Astrocyte of the cerebellum (primary cell): ENCODE measurements around the gene SUMF2.
"Not testable (repeated sequence)": the region's sequence is repeated elsewhere in the genome, so short reads cannot be mapped to it uniquely, and the experiment has no call there.

Experiments used
- DNase-seq: peaks from one replicate; pipeline ENCODE4 v3.0.0-alpha.2; 2011; ENCODE audit warnings: low read depth
- H3K4me3 ChIP-seq: 2 replicates; pipeline ENCODE4 v1.5.1; 2011; ENCODE audit warnings: mild to moderate bottlenecking, low read depth, low read length, moderate library complexity
- in situ Hi-C: cut with HindIII; loops from 2 replicates; pipeline ENCODE4 v1.10.0; 2017; ENCODE audit warnings: low sequenced_read_pairs
- TF ChIP-seq, protein P1 (sequence below): IDR thresholded peaks from 2 replicates; pipeline ENCODE4 v1.5.1; 2012; ENCODE audit warnings: low read length, low read depth, moderate library complexity, mild to moderate bottlenecking; ENCODE audit errors: missing control alignments

Gene SUMF2

DNA sequence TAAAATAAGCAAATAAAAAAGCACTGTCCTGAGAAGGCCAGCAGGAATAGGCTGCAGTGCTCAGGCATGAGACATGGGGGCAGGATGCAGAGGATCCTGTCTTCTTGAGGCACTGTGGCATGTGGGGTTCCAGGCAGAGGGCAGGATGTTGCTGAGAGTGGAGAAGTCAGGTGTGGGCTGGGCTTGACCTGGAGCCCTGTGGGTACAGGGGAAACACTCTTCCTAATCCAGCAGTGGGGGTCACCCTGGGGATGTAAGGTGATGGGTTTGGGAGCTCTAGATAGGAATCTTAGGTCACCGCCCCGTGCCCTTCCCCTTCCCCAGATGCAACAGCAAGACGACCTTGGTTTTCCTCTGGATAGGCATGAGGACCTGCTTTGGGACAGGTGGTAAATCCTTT lies 13.6 kb downstream of the SUMF2 start:
- no peak for DNase-seq
- no peak overlapping the region for H3K4me3 ChIP-seq
- in situ Hi-C loops: no loop called here
- TF ChIP-seq, protein P1, sequence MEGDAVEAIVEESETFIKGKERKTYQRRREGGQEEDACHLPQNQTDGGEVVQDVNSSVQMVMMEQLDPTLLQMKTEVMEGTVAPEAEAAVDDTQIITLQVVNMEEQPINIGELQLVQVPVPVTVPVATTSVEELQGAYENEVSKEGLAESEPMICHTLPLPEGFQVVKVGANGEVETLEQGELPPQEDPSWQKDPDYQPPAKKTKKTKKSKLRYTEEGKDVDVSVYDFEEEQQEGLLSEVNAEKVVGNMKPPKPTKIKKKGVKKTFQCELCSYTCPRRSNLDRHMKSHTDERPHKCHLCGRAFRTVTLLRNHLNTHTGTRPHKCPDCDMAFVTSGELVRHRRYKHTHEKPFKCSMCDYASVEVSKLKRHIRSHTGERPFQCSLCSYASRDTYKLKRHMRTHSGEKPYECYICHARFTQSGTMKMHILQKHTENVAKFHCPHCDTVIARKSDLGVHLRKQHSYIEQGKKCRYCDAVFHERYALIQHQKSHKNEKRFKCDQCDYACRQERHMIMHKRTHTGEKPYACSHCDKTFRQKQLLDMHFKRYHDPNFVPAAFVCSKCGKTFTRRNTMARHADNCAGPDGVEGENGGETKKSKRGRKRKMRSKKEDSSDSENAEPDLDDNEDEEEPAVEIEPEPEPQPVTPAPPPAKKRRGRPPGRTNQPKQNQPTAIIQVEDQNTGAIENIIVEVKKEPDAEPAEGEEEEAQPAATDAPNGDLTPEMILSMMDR: no peak

DNA sequence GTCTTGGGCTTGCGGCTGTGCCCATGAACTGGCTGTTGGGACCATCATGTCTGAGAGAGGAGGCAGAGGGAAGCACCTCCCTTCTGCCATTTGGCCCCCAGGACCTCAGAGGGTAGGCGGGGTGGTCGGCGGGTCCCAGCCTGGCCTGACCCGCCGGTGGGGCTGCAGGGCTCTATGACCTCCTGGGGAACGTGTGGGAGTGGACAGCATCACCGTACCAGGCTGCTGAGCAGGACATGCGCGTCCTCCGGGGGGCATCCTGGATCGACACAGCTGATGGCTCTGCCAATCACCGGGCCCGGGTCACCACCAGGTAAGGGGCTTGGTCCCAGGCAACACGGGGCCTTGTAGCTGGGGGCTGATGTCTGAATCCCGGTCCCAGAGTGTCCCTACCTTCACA lies 14.1 kb downstream of the SUMF2 start:
- no peak overlapping the region for H3K4me3 ChIP-seq
- no peak for DNase-seq
- in situ Hi-C loops: no loop called here
- TF ChIP-seq, protein P1: no peak

- in situ Hi-C loops: no loop called here
- DNase-seq: peak; percentile 67
- H3K4me3 ChIP-seq: no peak overlapping the region
- TF ChIP-seq, protein P1: peak; percentile 94
Observed at GRCh38 chr7:56079450-56080185, 15.5 kb downstream of the SUMF2 start.

DNA sequence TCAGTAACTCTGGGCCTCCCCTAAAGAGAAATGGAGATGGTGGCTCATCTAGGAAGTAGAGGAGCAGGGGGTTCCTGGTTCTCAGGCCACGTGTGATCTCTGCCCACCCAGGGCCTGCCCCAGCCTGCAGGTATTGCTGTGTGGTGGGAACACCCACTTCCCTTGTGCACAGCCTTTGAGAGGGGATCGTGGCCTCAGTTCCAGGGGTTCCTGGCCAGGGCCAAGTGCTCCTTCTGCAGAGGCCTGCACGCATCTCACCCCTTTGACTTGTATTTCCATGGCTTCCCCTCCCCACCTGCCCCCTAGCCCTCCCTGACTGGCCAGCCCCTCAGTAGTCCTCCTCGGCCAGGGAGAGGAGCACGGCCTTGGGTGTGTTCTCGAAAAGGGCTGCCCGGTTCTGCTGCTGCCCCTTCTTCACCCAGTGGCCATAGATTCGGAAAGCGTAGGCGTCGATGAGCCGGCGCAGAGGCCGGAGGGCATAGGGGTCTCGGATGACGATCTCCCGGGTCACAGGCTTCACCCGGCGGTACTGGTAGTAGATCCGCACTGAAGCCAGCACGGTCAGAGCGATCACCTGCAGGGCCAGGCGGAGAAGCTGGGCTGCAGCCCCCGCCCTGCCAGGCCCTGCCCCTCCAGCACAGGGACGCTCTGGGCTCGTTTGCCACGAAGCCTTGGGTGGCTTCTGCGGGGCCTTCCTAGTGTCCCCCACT lies 16.8 kb downstream of the SUMF2 start:
- in situ Hi-C loops, DNase-seq, H3K4me3 ChIP-seq: not testable (repeated sequence)

- no peak for DNase-seq
- TF ChIP-seq, protein P1: no peak
- in situ Hi-C loops: no loop called here
- H3K4me3 ChIP-seq: no peak overlapping the region
Observed at GRCh38 chr7:56081626-56082340, 17.7 kb downstream of the SUMF2 start.

DNA sequence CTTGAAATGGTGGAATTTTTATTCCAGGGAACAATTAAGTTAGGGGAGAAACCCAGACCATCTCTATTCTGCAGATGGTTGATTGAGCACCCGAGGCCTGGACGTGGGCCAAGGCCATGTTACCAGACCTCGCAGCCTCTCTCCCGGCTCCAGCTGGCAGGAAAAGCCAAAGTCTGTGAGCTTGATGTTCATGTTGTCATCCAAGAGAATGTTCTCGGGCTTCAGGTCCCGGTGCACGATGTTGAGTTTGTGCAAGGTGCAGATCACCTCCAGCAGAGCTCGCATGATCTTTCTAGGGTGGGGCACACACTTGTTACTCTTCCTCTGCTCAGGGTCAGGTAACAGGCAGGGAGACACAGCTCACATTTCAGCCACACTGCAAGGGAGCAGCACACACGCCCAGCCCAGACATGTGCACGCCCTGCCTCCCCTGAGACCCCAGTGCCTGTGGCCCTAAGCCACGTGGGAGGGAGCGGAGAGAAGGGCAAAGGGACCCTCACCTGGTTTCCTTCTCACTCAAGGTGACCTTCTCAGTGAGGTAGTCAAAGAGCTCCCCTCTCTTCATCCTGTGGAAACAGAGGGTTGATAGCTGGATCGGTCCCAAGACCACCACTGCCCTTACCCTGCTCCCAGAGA lies 19.2 kb downstream of the SUMF2 start:
- TF ChIP-seq, protein P1: no peak
- no peak overlapping the region for H3K4me3 ChIP-seq
- in situ Hi-C loops: no loop called here
- DNase-seq: no peak
